Naive B cell (primary cell): Measurements from ENCODE around the gene PTPN13. TPM values are rescaled to one million over a fixed set of nuclear protein-coding genes. Genes with fewer than 3 reads are reported as not detected.

Experiments
- polyA plus RNA-seq, 6 donors: library from polyadenylated mRNA; unstranded; fragments of 300-500 nt; fragmentation: Illumina TruSeq; gene quantifications; one replicate each; pipeline ENCODE4 v1.2.3, GENCODE V29; 2021; ENCODE audit warnings: low read depth in 6 of 6

The PTPN13 gene
- polyA plus RNA-seq, 6 donors from 2014 or later, result not detected

Other genes starting within 250 kb of the PTPN13 start
- gene MAPK10, start 234.3 kb upstream of the PTPN13 start, polyA plus RNA-seq, result 1 to 10 TPM in 3 of 6 donors, under 1 TPM in 3; 0.08 to 1.5 (median 0.97) TPM